Hematopoietic multipotent progenitor cell treated with erythropoietin and hydrocortisone succinate and interleukin-3 and kit ligand, for 6 days (in vitro differentiated cells): ENCODE results near the gene TTYH2.
A peak's percentile ranks its signal among the peaks of the same experiment; 100 is the strongest.

Experiments used
- DNase-seq: peaks from one replicate; pipeline ENCODE4 v3.0.0-alpha.2; 2015

TTYH2 gene

DNA sequence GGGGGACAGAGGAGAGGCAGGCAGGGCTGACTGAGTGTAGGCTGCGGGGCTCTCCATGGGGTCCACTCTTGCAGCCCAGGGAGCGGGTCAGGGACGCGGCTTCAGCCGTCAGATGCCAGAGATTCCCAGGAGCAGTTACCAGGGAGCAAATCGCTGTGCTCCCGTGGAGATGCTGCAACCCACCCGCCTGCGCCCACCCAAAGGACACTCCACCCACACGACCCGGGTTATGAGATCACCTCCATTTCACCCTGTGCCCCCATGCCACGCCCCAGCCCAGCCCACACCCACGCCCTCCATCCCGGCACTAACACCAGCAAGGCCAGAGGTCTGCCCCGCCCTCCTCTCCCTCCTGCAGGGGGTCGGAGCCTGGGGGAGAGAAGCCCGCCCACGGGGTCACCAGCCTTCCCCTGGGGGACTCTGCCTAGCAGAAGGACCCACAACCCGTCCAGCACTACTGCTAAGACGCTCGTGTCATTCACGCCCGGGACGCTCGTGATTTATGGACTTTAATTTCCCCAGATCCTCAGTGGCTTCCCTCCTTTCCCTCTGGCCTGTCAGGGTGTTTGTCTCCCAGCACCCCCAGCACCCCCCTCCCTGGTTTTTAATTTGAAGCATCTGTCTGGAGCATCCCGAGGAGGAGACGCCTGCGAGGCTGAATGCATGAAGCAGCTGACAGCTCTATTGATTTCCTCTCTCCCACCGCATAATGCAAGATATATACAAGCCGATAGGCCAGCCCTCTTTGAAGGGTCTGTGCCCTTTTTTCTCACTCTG lies 16.6 kb upstream of the TTYH2 start:
- DNase-seq: no peak

DNA sequence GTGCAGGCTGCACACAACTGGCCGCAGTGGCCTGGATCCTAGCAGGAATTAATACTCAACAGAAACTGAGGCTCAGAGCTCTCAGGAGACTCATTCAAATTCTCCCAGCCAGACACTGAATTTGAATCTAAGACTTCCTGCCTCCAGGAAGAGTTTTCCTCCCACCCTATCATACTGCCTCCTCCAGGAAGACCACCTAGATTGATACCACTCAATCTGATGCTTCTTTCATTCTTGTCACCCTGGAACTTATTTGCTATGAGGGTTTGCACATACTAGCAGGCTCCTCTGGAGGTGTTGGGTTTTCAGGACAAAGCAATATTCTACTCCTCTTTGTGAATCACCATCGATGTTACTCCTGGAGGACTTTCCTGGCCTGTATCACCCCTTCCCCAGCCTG lies 15.6 kb upstream of the TTYH2 start:
- no peak for DNase-seq

DNA sequence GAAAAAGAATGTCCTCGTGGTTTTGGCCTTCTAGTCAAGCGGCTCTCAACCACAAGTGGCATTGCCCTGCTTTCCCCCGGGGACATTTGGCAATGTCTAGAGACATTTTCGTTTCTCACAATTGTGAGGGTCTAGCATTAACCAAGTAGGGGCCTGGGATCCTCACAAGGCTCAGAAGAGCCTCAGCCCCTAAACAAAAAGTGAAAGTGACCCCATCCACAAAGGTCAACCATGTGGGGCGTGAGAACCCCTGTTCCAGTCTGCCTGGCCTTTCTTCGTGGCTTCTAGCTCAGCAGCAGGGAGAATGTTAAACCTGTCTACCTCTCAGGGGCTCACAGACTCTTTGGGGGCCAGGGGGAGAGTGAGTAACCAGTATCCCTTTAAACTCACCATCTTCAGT lies 14.7 kb upstream of the TTYH2 start:
- DNase-seq: no peak

DNA sequence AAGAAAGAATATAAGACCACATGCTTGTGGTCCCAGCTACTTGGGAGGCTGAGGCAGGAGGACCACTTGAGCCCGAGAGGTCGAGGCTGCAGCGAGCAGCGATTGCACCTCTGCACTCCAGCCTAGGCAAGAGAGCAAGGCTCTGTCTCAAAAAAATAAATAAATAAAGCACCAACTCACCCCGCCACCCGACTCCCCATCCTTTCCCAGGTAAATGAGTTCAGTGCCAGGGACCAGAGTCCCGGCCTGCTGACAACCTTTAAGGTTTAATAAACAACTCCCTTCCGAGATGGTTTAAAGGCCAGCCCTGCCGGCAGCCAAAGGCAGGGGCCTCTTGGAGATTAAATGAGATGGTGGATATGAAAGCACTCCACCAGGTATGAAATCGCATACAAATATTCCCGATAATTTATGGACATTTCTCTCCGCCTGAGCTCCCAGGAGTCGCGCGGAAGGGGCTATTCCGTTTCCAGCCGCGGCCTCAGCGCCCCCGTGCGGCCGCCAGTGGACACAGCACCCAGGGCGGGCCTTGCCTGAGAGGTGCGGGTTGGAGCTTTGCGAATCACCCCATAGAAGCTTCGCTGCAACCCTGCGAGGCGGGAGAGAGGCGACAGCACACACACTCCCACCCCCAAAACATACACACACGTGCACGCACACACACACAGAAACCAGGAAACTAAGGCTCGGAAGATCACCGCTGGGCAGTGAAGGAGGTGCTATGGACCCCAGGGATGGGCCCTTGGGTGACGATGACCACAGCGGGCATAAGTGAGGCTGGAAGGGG lies 13.9 kb upstream of the TTYH2 start:
- peak; percentile 69 for DNase-seq

DNA sequence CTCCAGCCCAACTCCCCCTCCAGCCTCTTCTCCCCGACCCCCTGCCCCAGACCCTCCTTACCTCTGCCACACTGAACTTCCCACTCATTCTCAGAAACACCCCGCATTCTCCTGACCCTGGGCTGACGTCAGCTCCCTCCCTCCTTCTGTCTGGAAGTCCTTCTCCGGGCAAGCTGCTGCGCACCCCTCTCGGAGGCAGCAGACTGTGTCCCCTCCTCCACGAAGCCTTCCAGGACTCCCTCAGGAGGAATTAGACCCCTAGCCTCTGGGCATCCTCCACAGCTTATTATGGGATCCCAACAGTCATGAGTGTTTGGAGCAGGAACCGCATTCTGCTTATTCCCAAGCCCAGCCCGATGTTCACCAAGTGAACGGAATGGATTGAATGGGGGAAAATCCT lies 13.3 kb upstream of the TTYH2 start:
- no peak for DNase-seq

DNA sequence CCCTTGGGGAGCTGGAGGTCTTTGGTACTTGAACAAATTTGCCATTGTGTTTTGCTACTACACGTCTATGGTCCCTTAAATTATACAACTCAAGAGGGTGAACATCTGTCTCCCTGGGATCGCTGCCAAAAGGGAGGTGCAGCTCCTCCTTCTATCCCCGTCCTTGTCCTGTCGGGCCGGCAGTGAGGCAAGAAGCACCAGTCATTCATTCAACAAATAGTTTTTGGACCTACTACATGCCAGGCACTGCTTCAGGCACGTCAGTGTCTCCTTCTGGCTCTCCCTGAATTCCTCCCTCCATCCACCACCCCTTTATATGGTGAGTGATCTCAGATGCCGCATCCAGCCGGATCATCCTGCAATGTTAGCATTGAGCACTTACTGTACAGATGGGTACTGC lies 12.1 kb upstream of the TTYH2 start:
- DNase-seq: peak; percentile 50

DNA sequence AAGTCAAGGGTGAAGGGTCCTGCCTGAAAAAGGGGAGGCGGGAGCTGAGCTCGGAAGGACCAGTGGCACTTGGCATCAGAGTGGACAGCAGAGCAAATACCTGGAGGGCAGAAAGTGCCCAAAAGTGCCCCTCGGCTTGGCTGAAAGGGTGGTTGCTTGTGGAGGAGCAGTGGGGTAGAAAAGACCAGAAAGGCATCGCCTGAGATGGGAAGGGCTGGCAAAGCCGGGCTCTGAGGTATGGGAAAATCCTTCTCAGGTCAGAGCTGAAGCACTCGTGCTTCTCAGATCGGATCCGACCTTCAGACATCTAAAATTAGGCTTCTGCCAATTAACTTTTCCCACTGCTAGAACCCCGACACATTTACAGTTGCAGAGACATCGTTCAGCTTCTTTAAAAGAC lies 11.4 kb upstream of the TTYH2 start:
- no peak for DNase-seq

DNA sequence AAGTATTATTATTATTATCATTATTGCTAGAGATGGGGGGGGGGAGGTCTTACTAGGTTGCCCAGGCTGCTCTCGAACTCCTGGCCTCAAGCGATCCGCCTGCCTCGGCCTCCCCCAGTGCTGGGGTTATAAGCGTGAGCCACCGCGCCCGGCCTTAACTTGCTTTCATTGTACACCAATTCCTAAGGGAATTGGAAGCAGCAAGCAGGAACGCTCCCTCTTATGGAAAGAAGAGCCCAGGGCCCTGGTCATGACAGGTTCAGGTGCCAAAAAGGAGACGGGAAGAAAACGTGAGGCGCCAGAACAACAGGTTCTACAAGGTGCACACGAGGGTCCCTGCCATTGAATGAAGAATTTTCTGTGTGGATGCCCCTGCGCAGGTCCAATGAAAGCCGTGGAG lies 10.4 kb upstream of the TTYH2 start:
- no peak for DNase-seq

DNA sequence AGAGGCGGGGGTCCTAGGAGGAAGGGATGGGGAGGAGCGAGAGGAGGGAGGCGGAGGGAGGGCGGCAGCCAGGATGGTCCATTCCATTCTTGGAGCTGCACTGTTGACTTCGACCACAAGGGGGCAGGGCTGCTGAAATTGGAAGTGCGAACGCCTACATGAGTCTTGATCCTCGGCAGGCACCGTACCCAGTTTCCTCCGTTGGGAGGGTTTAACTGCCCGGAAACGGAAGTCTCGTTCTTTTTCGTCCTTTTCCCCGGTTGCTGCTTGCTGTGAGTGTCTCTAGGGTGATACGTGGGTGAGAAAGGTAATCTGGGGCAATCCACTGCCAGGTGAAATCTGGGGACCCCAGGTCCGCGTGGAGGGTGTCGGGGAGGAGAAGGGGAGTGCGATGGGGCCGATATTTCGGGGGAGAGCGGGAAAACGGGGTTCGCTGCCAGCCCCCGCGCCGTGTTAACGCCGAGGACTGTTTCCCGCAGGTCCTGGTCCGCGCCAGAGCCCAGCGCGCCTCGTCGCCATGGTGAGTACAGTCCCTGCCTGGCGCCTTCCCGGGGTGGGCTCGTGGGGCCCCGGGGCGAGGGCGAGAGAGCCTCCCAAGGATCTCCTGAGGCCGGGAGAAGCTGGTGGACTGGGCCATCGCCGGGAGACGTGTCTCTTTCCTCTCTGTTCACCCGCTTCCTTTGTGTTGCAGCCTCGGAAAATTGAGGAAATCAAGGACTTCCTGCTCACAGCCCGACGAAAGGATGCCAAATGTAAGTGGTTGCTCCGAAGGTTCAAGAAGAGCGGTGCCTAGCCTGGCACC lies 9.7 kb upstream of the TTYH2 start, which contains the start of gene RPL38:
Gene RPL38 (plus strand): TSS at position 240 of the 802 bp plus-strand sequence. CDS start 278 bp downstream, at position 518.
- DNase-seq: peak; percentile 98

DNA sequence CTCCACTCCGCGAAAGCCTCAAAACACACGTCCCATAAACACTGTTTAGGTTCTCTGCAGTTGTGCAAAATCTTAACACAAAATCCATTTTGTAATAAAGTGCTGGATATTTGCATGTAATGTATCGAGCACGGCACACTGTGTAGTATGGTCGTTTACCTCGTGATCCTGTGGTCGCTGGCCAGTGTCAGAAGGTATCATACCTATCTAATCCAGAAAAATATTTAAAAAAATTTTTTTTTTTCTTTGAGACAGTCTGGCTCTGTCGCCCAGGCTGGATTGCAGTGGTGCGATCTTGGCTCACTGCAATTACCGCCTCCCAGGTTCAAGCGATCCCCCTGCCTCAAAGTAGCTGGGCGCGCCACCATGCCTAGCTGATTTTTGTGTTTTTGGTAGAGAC lies 8.9 kb upstream of the TTYH2 start:
- DNase-seq: no peak

DNA sequence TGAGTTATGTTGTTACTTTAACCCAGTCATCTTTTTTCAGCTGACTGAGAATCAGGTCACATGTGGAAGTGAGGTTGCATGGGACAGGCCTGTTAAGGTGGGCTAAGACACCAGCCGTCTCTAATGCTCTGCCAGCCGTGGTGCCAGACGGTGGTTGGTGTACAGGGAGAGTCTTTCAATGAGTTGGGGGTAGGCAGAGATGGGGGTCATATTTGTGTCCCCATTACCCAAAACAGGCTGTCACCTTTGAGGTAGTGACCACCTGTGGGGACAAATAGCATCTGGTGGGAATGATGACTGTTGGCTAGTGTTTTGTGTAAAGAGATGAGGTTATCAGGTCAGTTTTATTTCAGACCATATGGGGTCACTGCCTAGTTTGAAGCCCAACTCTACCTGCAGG lies 8.1 kb upstream of the TTYH2 start:
- no peak for DNase-seq

DNA sequence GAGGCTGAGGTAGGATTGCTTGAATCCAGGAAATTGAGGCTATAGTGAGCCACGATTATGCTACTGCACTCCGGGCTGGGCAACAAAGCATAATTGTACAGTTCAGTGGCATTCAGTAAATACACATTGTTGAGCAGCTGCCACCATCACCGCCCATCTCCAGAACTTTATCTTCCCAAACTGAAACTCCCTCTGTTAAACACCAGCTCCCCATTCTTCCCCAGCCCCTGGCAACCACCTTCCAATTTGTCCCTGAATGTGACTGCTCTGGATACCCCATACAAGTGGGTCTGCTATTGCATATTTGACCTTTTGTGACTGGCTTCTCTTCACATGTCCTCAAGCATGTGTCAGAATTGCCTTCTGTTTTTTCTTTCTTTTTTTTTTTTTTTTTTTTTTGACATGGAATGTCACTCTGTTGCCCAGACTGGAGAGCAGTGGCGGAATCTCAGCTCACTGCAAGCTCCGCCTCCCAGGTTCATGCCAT lies 7.0 kb upstream of the TTYH2 start:
- no peak for DNase-seq

DNA sequence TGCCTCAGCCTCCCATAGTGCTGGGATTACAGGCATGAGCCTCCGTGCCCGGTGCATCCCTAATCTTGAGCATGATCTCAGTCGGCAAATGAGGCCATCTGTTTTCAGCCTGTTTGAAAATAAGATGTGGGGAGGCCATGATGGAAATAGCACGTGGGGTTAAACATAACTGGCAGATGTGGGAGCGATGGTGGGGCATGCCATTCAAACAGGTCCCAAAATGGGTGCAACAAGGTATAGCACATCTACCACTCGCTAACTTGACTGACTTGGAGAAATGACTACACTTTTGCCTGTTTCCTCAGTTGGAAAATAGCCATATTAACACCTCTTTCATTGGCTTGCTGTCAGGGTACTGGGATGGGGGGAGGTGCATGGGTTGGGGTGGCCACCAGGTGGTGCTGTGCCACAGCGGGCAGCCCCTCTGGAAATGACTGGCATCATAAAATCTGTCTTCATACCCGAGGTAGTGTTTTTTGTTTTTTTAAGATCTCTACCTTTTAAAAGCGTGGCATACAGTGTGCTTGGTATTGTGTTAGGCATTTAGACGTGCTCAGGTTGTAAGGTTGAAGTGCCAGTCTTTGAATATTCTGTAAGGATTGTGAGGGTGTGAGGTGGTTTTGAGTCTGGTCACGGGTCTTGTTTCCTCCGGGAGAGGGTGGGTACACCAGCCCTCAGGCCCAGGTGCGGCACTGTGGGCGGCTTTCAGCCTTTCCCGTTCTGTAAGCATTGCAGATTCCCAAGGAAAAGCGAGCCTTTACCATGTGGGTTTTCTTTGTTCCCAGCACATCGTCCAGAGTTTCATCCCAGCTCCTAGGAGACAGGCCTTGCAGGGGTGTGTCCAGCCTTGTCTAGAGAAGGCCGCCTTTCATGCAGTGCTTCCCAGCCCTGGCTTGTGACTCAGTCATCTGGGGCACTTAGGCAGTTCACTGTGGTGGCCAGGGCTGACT lies 2.9 kb upstream of the TTYH2 start:
- DNase-seq: peak; percentile 83

DNA sequence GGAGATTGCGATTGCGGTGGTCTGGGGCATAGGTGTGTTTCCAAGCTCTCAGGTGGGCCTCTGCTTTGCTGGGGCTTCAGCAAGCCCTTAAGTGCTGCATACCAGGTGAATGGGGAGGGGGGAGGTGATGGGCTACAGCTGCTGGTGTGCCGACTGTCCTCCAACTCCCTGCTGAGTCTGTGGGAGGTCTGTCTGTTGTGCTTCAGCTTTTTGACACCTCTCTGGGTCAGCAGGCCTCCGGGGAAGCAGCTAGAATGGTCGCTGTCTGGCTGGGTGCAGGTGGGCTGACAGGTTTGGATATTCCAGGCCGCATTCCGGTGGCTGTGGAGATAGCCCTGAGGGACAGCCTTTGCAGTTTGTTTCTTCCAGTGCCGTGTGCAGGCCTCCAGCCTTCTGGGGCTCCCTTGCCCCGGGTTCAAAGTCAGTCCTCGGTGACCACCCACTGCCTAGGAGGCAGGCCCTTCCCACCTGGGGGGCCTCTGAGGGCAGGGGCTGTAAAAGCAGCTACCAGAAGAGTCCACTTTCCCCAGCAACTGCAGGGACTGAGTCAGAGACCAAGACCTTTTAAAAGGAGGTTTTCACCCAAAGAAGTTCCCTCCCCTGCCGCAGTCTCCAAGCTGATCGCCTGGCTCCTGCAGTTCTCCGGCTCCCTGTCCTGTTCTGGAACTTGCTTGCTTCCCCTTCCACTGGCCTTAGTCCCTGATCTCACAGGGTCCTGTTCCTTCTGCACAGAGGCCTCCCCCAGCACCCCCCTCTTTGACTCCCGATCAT lies 2.0 kb upstream of the TTYH2 start:
- DNase-seq: no peak

DNA sequence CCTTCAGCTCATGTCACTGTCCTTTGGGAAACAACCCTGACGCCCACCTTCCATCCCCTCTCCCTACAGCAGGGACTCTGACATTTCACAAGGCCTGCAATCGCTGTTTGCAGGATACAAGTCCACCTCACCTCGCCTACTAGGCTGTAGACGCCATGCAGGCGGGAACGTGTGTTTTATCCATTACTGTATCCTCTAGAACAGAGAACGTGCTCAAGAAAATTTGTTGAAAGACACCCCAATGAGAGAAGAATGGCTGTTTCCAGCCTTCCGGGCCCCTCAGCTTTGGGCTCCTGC lies 1.5 kb upstream of the TTYH2 start:
- no peak for DNase-seq

DNA sequence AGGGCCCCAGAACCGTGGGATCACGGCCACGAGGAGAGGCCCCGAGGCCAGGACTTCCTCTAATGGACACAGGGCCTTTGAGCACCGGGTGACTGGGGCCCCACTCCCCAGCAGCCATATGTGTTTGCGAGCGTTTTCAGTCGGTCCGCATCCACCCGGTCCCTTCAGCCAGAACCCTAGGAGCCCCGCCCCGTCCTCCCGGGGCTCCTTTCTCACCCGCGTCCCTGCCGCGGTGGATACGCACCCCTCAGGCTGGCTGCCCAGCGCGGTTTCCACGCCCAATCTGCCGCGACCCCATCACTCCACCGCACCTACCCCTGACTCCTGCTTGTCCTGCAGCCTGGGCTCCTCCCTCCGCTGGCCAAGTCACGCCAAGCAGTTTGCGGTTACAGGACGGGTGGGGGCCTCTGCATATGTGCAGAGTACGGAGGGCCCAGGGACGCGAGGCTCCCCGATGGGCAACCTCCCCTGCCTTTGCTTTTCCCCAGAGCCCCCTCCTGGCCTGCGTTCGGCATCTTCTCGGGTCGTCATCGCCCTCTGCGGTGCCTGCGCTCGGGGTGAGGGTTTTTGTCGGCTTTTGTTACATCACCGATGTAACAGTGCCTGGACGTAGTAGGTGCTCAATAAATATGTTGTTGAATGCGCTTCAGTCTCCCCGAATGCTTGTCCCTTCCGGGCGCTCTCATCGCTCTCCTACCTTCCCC lies 1.0 kb upstream of the TTYH2 start:
- peak; percentile 55 for DNase-seq

DNA sequence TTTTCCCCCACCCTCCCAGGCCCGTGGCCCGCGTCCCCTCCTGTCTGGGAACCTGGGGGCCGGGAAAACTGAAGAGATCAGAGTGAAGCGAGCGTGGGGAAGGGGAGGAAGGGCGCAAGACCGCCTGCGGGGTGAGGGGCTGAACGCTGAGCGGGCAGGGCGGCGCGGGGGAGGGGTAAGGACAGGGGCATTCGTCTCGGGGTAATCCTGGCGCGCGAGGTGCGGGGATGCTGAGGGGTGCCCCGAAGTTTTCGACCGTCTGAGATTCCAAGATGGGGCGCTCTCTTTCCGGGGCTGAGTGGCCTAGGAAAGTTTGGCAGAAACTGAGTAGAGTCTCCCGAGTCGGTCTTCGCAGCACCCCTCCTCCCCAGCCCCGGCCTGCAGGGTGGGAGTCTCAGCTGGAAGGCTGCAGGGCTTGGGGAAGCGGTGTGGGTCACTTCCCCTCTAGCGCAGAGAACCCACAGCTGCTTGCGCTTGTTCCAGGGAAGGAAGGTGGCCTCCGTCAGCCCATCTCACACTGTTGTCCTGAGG lies 555 bp downstream of the TTYH2 start:
- DNase-seq: peak; percentile 39

DNA sequence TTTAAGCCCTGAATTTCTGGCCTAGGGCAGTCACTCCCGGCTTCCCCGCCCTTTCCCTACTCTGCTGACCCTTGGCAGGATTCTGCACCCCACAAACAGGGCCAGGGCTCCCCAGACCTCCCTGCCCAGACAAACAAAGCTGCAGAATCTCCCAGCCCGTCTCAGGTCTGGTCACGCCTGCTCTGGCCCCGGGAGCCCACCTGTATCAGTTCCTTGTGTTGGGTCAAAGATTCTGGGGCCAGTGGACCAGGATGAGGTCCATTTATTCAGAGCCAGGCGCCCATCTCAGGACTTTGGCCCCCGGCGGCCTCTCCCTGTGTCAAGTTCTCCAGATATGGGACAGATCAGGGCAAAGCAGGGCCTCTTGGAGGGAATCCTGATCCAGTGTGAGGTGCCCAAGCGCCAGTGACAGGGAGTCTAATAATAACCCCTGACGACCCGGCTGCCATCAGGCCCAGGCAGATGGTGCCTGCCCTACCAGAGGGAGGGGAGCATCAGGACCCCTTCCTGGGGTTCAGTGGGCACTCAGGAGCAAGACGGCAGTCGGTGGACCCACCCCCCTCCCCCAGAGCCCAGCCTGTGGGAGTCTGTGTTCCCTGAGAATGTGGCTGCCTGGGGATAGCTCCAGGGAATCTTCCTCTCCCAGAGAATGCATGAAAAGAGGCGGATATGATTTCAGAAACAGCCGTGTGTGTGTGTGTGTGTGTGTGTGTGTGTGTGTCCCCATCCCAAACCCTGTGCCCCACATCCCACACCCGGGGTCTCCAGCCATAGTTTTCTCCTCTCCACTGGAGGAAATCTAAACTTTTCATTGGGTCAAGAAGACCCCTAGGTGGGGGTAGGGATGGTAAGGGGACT lies 1.3 kb downstream of the TTYH2 start:
- DNase-seq: no peak

DNA sequence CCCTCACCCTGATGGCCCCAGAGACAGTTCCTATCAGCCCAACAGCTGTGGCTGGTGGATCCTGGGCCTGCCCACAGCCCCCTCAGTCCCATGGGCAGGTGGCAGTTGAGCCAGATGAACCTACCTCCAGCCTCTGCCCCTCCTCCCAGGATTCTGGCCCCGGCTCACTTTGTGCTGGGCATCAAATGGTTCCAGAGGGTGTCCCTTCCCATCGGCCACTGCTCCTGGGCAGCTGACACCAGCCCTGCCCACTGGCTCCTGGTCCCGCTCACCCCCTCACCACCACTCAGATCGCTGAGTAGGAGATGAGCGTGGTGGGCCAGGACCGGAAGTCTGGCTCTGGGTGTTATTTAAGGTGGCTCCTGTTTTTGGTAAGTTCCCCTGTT lies 2.0 kb downstream of the TTYH2 start:
- DNase-seq: no peak

DNA sequence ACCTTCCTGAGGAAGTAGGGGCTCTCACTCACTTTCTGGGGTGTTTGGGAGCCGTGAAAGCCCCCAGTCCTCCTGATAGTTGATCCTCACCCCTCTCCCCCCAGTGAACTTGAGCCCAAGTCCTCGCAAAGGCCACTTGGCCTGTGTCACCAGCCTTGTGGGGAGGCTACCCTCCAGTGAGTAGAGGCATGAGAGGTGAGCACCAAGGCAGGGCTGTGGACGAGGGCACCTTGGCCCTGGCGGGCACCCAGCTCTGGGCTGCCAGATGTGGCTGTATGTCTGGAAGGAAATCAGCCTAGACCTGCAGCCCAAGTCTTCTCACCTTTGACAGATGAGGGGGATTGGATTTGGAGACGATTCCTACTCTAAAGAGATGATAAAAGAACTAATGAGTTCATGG lies 3.1 kb downstream of the TTYH2 start:
- no peak for DNase-seq
